Lung (tissue), 12 donors: Measurements from ENCODE around the gene TRABD2A. TPM values are rescaled to one million over a fixed set of nuclear protein-coding genes. Genes with fewer than 3 reads are reported as not detected.

ENCODE experiments used
- ATAC-seq: fragments of 200-7000 bp; cut with Tn5 transposase; one replicate; pipeline ENCODE4 v1.9.1; 2020; ENCODE audit warnings: moderate number of reproducible peaks; ENCODE audit not compliant: insufficient read depth, low FRiP score
- DNase-seq, 3 donors: peaks; one replicate each; pipeline ENCODE4 v3.0.0-alpha.2; 2013 to 2017
- H3K27ac ChIP-seq, 2 donors: one replicate each; pipeline ENCODE4 v1.5.1; 2013; ENCODE audit warnings: mild to moderate bottlenecking in 2 of 2, moderate library complexity in 2 of 2, control low read depth in 1 of 2, inconsistent platforms in 1 of 2, low read depth in 1 of 2, low read length in 1 of 2
- H3K27me3 ChIP-seq, 3 donors: one replicate each; pipeline ENCODE4 v1.5.1; 2013; ENCODE audit warnings: low read length in 2 of 3; ENCODE audit not compliant: control insufficient read depth in 3 of 3, insufficient read depth in 3 of 3
- H3K36me3 ChIP-seq, 4 donors: one replicate each; pipeline ENCODE4 v1.5.1; 2013; ENCODE audit warnings: low read length in 4 of 4, mild to moderate bottlenecking in 1 of 4, moderate library complexity in 1 of 4; ENCODE audit not compliant: control insufficient read depth in 4 of 4, insufficient read depth in 4 of 4
- H3K4me1 ChIP-seq, 5 donors: one replicate each; pipeline ENCODE4 v1.5.1; 2013; ENCODE audit warnings: low read length in 5 of 5, mild to moderate bottlenecking in 2 of 5, moderate library complexity in 1 of 5; ENCODE audit not compliant: control insufficient read depth in 5 of 5, insufficient read depth in 5 of 5
- H3K4me3 ChIP-seq: one replicate; pipeline ENCODE4 v1.5.1; 2013; ENCODE audit warnings: mild to moderate bottlenecking, control low read depth, moderate library complexity
- H3K9ac ChIP-seq, 2 donors: one replicate each; pipeline ENCODE4 v1.5.1; 2013; ENCODE audit warnings: low read length in 2 of 2, control low read depth in 1 of 2; ENCODE audit not compliant: insufficient read depth in 1 of 2
- H3K9me3 ChIP-seq, 4 donors: one replicate each; pipeline ENCODE4 v1.5.1; 2013; ENCODE audit warnings: low read length in 3 of 4, mild to moderate bottlenecking in 1 of 4, moderate library complexity in 1 of 4; ENCODE audit not compliant: control insufficient read depth in 4 of 4, insufficient read depth in 3 of 4
- WGBS, 2 donors: extraction: QIAGEN DNeasy Blood & Tissue Kit; methylation state at CpG; one replicate each; pipeline ENCODE4 v1.1.7; 2013; 5-methylcytosine and 5-hydroxymethylcytosine counted together
- polyA plus RNA-seq, 2 donors: library from polyadenylated mRNA; stranded (reverse); fragments of 200-250 nt; gene quantifications; one replicate each; pipeline ENCODE4 v1.2.1, GENCODE V29; 2013
- total RNA-seq, 2 donors: library from RNA; depleted of rRNA in 1 of 2; stranded (reverse); fragments of >200 nt in 1 of 2; gene quantifications; one replicate each; pipeline ENCODE4 v1.2.1, GENCODE V29; 2014 to 2021
- TF ChIP-seq, protein P1 (sequence below): IDR thresholded peaks from 2 replicates; pipeline ENCODE4 v1.5.1; 2012; ENCODE audit warnings: mild to moderate bottlenecking; ENCODE audit errors: control extremely low read depth, extremely low read depth
- donor health status: control.
- donor health status: control.
- donor health status: Bipolar disorder and iron deficiency.
- donor health status: healthy.
- donor health status: DM: yes; HTN: yes; CAD: no.

Gene TRABD2A
- total and polyA plus RNA-seq, 4 donors, result 1.9 to 3.1 (median 2.3) TPM

DNA sequence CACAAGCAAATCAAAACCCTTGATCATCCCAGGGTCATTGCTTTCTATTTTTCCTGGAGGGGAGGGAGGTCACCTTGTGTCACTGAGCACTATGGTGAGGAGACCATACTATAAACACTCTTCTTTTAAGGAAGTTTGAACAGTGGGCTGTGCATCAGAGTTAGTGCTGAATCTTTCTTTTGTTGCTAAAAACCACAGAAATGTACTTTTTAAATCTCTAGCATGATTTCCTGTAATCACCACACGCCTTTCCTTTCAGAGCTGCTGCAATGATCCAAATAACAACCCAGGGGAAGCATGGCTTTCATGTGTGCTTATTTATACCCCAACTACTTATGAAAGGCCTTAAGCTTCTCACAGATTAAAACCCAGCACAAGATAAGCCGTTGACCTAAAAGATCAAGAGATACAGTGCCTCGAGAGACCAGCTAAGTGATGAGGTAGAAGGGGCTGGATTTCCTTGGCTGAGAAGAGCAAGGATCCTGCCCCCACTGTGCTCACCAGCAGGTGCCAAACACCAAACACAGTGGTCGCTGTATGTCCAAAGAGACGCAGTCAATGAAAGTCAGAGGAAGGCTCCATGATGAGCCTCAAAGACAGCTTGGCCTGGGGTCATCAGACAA is 34.7 kb downstream of the TRABD2A start:
- no peak for ATAC-seq
- WGBS, 2 donors, result 20 to 47% methylated on average over 5 of the region's 5 CpGs

DNA sequence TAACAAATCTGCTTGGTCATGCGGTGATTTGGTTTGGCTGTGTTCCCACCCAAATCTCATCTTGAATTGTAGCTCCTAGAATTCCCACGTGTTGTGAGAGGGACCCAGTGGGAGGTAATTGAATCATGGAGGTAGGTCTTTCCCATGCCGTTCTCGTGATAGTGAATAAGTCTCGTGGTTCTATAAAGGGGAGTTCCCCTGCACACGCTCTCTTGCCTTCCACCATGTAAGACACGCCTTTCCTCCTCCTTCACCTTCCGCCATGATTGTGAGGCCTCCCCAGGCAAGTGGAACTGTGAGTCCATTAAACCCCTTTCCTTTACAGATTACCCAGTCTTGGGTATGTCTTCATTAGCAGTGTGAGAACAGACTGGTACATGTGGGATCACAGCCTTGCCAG is 36.7 kb downstream of the TRABD2A start:
- no peak for DNase-seq
- TF ChIP-seq, protein P1, sequence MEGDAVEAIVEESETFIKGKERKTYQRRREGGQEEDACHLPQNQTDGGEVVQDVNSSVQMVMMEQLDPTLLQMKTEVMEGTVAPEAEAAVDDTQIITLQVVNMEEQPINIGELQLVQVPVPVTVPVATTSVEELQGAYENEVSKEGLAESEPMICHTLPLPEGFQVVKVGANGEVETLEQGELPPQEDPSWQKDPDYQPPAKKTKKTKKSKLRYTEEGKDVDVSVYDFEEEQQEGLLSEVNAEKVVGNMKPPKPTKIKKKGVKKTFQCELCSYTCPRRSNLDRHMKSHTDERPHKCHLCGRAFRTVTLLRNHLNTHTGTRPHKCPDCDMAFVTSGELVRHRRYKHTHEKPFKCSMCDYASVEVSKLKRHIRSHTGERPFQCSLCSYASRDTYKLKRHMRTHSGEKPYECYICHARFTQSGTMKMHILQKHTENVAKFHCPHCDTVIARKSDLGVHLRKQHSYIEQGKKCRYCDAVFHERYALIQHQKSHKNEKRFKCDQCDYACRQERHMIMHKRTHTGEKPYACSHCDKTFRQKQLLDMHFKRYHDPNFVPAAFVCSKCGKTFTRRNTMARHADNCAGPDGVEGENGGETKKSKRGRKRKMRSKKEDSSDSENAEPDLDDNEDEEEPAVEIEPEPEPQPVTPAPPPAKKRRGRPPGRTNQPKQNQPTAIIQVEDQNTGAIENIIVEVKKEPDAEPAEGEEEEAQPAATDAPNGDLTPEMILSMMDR, result no peak
- H3K27ac ChIP-seq, result no peak overlapping the region
- ATAC-seq, result no peak
- no peak overlapping the region for H3K4me3 ChIP-seq
- no peaks in the 10 kb centered on the region for H3K27me3 ChIP-seq
- H3K9me3 ChIP-seq, result no peaks in the 10 kb centered on the region
- H3K4me1 ChIP-seq, result peaks cover 0 to 5% (median 0%) of the 10 kb centered on the region in 5 donors
- 89 to 93% methylated on average over 8 of the region's 8 CpGs for WGBS, 2 donors
- H3K36me3 ChIP-seq, result no peaks in the 10 kb centered on the region
- no peak overlapping the region for H3K9ac ChIP-seq

More for the DNA sequence above, 34.7 kb downstream of the TRABD2A start:
- Histone ChIP-seq H3K4me3 (no peak overlapping the region), H3K4me1 (peaks cover 0 to 5% (median 0%) of the 10 kb centered on the region in 5 donors), H3K9me3 (no peaks in the 10 kb centered on the region), H3K27me3 (no peaks in the 10 kb centered on the region), H3K27ac (peak overlapping the region in 1 of 2 donors; percentile 41), H3K36me3 (no peaks in the 10 kb centered on the region), H3K9ac (no peak overlapping the region)
- TF ChIP-seq, protein P1, result no peak
- DNase-seq, result no peak

DNA sequence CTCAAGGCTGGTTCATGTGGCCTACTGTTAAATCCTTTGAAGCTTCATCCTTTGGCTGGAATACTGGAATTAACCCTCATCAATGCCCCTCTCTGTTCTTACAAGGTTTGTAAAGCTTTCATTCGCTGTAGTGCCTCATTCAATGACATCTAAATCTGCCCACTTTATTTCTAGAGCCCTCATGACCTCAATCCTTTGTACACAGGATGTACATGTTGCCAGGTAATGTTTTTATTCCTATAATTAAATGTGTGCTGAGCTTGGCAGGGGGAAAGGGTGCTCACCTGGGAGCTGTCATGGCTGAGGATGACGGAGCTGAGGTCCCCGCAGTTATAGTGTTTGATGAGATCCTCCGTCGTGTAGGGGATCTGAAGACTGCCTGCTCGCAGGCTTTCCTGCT is 39.3 kb downstream of the TRABD2A start:
- H3K36me3 ChIP-seq, result peaks cover 0 to 2% (median 0%) of the 10 kb centered on the region in 4 donors
- no peak for ATAC-seq
- no peak overlapping the region for H3K9ac ChIP-seq
- H3K4me3 ChIP-seq, result no peak overlapping the region
- H3K27me3 ChIP-seq, result no peaks in the 10 kb centered on the region
- no peak for DNase-seq
- peaks cover 0 to 1% (median 0%) of the 10 kb centered on the region in 4 donors for H3K9me3 ChIP-seq
- TF ChIP-seq, protein P1, result no peak
- 89 to 95% methylated on average over 6 of the region's 6 CpGs for WGBS, 2 donors
- H3K27ac ChIP-seq, result no peak overlapping the region
- H3K4me1 ChIP-seq, result no peaks in the 10 kb centered on the region

DNA sequence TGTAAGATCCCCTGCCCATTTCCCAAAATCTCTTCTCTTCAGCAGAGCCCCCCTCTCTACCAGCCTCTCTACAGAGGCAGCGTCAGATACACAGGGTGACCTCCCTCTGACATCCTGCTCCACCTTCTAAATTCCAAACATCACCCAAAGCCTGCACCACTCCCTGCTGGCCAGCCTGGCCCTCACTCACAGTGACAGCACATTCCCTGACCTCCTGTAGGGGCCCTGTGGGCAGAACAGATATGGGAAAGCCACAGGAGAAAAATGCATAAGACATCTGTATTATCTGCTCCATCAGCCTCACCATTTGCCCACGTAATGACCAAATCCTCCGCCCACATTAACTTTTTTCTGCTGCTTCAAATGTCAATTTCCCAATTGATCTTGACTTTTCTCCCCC is 40.6 kb downstream of the TRABD2A start:
- 79 to 81% methylated on average over 3 of the region's 3 CpGs for WGBS, 2 donors
- ATAC-seq (no peak), DNase-seq (no peak)
- Histone ChIP-seq H3K27ac (no peak overlapping the region), H3K27me3 (no peaks in the 10 kb centered on the region), H3K4me3 (no peak overlapping the region), H3K9ac (no peak overlapping the region), H3K9me3 (peaks cover 0 to 4% (median 0%) of the 10 kb centered on the region in 4 donors), H3K4me1 (no peaks in the 10 kb centered on the region), H3K36me3 (peaks cover 0 to 2% (median 0%) of the 10 kb centered on the region in 4 donors)
- TF ChIP-seq, protein P1, result no peak
